K562 (cell line): ENCODE results near the gene TMC8. TPM values are rescaled to one million over a fixed set of nuclear protein-coding genes. Genes with fewer than 3 reads are reported as not detected.

Experiments used
- HDAC8 ChIP-seq: fragments of 450-650 bp; IDR thresholded peaks from 2 replicates; pipeline ENCODE4 v1.6.1; 2016; ENCODE audit warnings: mild to moderate bottlenecking, missing genetic modification characterization, moderate library complexity, missing compliant biosample characterization
- HMGN3 ChIP-seq: IDR thresholded peaks from 2 replicates; pipeline ENCODE4 v1.6.1; 2011; ENCODE audit warnings: borderline replicate concordance, low read depth, mild to moderate bottlenecking, mixed read lengths, low read length; ENCODE audit not compliant: insufficient read length; ENCODE audit errors: extremely low read depth
- MCM7 ChIP-seq, 2 experiments: fragments of 450-650 bp; IDR thresholded peaks; 2 replicates each; pipeline ENCODE4 v1.6.1; 2016 to 2018
- POLR2A ChIP-seq: fragments of 450-650 bp; conservative IDR thresholded peaks from 2 replicates; pipeline ENCODE4 v1.6.1; 2016
- POLR2G ChIP-seq: fragments of 200-400 bp; formaldehyde crosslinking; IDR thresholded peaks from 2 replicates; pipeline ENCODE4 v1.6.1; 2017; ENCODE audit warnings: low read depth, mild to moderate bottlenecking, antibody characterized with exemption, low read length, moderate library complexity
- SMAD4 ChIP-seq: fragments of 250-450 bp; sonication (Bioruptor Pico); conservative IDR thresholded peaks from 2 replicates; pipeline ENCODE4 v1.8.0; 2021; ENCODE audit warnings: inconsistent platforms, mild to moderate bottlenecking, moderate library complexity
- polyA plus RNA-seq, 8 experiments: library from polyadenylated mRNA; depleted of rRNA in 4 of 8; stranded (reverse) in 5 of 8; unstranded in 3 of 8; fragments of >200 nt; fragmentation: Nextera tagmentation in 2 of 8; fragmentation: Illumina TruSeq in 1 of 8; extraction: Ambion mirVana in 2 of 8; extraction: Trizol in 1 of 8; gene quantifications; 2 replicates each; pipeline versions ENCODE4 v1.2.1 to v1.2.3, GENCODE V29; 2011 to 2014; ENCODE audit warnings: inconsistent platforms in 1 of 8, missing spikeins in 1 of 8
- total RNA-seq, 7 experiments: library from RNA; depleted of rRNA in 6 of 7; stranded (reverse); fragments of >200 nt in 6 of 7; fragmentation: Illumina TruSeq in 2 of 7; extraction: Trizol in 2 of 7; gene quantifications; 2 replicates each; pipeline versions ENCODE4 v1.2.1 to v1.2.3, GENCODE V29; 2011 to 2021; ENCODE audit warnings: low replicate concordance in 1 of 7
- TF ChIP-seq, protein P1 (sequence below): fragments of 200-800 bp; sonication (Bioruptor generic); IDR thresholded peaks from 2 replicates; pipeline ENCODE4 v1.6.1; 2016; ENCODE audit warnings: missing genetic modification characterization, missing compliant biosample characterization

The TMC8 gene
- total and polyA plus RNA-seq, 9 of the 15 experiments (the other 6 are each of a cell fraction or from before 2014, with no cell fraction given): 0.13 to 10.9 (median 2.8) TPM

DNA sequence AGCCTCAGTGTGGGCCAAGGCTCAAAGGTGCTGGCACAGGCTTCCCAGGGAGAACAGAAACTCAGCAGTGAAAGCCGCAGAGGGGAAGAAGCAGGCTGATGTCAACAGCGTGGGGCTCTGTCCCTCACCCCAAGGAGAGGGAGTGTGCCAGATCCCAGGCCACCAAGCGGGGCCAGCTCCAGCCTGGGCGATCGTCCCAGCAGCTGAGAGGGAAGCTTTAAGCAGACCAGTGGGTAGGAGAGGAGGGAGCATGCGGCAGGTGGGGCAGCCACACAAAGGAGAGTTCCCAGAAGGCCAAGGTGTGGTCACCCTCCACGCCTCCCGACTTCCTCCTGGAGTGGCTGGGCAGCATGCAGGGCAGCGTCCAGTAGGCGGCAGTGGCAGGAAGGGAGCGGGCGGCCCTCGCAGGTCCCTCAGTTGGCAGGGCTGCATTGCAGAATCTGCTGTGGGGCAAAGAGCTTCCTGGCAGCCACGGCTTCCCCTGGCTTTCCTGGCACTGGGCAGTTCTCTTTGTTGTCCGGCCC, 43.8 kb downstream of the TMC8 start (continued):
- TF ChIP-seq HDAC8 (tag) (no peak), POLR2G (peak; percentile 83), MCM7 (IDR thresholded peaks at IDR 0.05) (no peak), POLR2A (peak; percentile 52), HMGN3 (peak; percentile 23), SMAD4 (CRISPR knock-in tag) (no peak)
- TF ChIP-seq, protein P1, sequence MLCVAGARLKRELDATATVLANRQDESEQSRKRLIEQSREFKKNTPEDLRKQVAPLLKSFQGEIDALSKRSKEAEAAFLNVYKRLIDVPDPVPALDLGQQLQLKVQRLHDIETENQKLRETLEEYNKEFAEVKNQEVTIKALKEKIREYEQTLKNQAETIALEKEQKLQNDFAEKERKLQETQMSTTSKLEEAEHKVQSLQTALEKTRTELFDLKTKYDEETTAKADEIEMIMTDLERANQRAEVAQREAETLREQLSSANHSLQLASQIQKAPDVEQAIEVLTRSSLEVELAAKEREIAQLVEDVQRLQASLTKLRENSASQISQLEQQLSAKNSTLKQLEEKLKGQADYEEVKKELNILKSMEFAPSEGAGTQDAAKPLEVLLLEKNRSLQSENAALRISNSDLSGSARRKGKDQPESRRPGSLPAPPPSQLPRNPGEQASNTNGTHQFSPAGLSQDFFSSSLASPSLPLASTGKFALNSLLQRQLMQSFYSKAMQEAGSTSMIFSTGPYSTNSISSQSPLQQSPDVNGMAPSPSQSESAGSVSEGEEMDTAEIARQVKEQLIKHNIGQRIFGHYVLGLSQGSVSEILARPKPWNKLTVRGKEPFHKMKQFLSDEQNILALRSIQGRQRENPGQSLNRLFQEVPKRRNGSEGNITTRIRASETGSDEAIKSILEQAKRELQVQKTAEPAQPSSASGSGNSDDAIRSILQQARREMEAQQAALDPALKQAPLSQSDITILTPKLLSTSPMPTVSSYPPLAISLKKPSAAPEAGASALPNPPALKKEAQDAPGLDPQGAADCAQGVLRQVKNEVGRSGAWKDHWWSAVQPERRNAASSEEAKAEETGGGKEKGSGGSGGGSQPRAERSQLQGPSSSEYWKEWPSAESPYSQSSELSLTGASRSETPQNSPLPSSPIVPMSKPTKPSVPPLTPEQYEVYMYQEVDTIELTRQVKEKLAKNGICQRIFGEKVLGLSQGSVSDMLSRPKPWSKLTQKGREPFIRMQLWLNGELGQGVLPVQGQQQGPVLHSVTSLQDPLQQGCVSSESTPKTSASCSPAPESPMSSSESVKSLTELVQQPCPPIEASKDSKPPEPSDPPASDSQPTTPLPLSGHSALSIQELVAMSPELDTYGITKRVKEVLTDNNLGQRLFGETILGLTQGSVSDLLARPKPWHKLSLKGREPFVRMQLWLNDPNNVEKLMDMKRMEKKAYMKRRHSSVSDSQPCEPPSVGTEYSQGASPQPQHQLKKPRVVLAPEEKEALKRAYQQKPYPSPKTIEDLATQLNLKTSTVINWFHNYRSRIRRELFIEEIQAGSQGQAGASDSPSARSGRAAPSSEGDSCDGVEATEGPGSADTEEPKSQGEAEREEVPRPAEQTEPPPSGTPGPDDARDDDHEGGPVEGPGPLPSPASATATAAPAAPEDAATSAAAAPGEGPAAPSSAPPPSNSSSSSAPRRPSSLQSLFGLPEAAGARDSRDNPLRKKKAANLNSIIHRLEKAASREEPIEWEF (CRISPR knock-in tag): no peak
